GM12874 (cell line): ENCODE results near the gene XPR1.

ENCODE experiments used
- CTCF ChIP-seq: IDR thresholded peaks from 2 replicates; pipeline ENCODE4 v1.5.1; 2011; ENCODE audit warnings: low read depth, mild to moderate bottlenecking, control low read depth, low read length, moderate library complexity; ENCODE audit not compliant: insufficient read depth

Gene XPR1

GRCh38 chr1:180920193-180920592, 288.4 kb downstream of the XPR1 start:
- no peak for TF ChIP-seq CTCF

- TF ChIP-seq CTCF: peak; percentile 69
These were observed 288.9 kb downstream of the XPR1 start for GRCh38 chr1:180920702-180921101.

- no peak for TF ChIP-seq CTCF
These were observed 289.6 kb downstream of the XPR1 start for GRCh38 chr1:180921386-180921785.

GRCh38 chr1:180921891-180922630, 290.2 kb downstream of the XPR1 start:
- TF ChIP-seq CTCF: no peak

GRCh38 chr1:180922631-180923015, 290.8 kb downstream of the XPR1 start:
- TF ChIP-seq CTCF: no peak

GRCh38 chr1:180923021-180923841, 291.4 kb downstream of the XPR1 start:
- no peak for TF ChIP-seq CTCF

- TF ChIP-seq CTCF: no peak
These were observed 292.1 kb downstream of the XPR1 start for GRCh38 chr1:180923887-180924286.
